Naive thymus-derived CD4-positive, alpha-beta T cell (primary cell): Measurements from ENCODE around the gene RBAK. TPM values are rescaled to one million over a fixed set of nuclear protein-coding genes. Genes with fewer than 3 reads are reported as not detected.

ENCODE experiments used
- polyA plus RNA-seq, 2 donors: library from polyadenylated mRNA; unstranded; fragments of 300-500 nt; fragmentation: Illumina TruSeq; gene quantifications; one replicate each; pipeline ENCODE4 v1.2.3, GENCODE V29; 2021
- total RNA-seq, 6 experiments: library from RNA in 5 of 6; stranded (reverse) in 5 of 6; gene quantifications; 1 replicate in 5 of 6; 2 replicates in 1 of 6; pipeline ENCODE4 v1.2.3 and lab custom pipeline; 2021 to 2026

RBAK gene
- total and polyA plus RNA-seq, 7 experiments from 2014 or later = 4.1 to 21.8 (median 16.9) TPM

Other genes starting within 250 kb of the RBAK start
- not detected for gene PAPOLB, start 183.8 kb upstream of the RBAK start, total RNA-seq
- not detected for gene PAPOLB, start 183.8 kb upstream of the RBAK start, polyA plus RNA-seq
- under 1 TPM in 2 of 5 experiments, not detected in 3; 0.08 to 0.12 TPM for gene RADIL, start 162.1 kb upstream of the RBAK start, total RNA-seq
- gene RADIL, start 162.1 kb upstream of the RBAK start, polyA plus RNA-seq = under 1 TPM in 1 of 2 donors, not detected in 1; 0.04 TPM
- not detected for gene MMD2, start 86.7 kb upstream of the RBAK start, total RNA-seq
- not detected for gene MMD2, start 86.7 kb upstream of the RBAK start, polyA plus RNA-seq
- 100 to 1,000 TPM in 2 of 5 experiments, 10 to 100 TPM in 3; 57.3 to 120 (median 87.1) TPM for gene WIPI2, start 144.4 kb downstream of the RBAK start, total RNA-seq
- gene WIPI2, start 144.4 kb downstream of the RBAK start, polyA plus RNA-seq = 100 to 1,000 TPM in 1 of 2 donors, 10 to 100 TPM in 1; 83.4 to 118 TPM
- gene SLC29A4, start 237.1 kb downstream of the RBAK start, total RNA-seq = 1 to 10 TPM in 1 of 5 experiments, under 1 TPM in 4; 0.11 to 1.3 (median 0.32) TPM
- under 1 TPM in 1 of 2 donors, not detected in 1; 0.38 TPM for gene SLC29A4, start 237.1 kb downstream of the RBAK start, polyA plus RNA-seq